Testis (tissue), 3 donors: ENCODE measurements around the gene NGB. TPM values are rescaled to one million over a fixed set of nuclear protein-coding genes. Genes with fewer than 3 reads are reported as not detected.

Experiments used
- DNase-seq: peaks from one replicate; pipeline ENCODE4 v3.0.0-alpha.2; 2019
- H3K27ac ChIP-seq, 2 donors: fragments of 200-600 bp; sonication (generic); one replicate each; pipeline ENCODE4 v1.5.1; 2019
- H3K27me3 ChIP-seq: fragments of 200-600 bp; sonication (generic); one replicate; pipeline ENCODE4 v1.5.1; 2019
- H3K36me3 ChIP-seq: fragments of 200-600 bp; sonication (generic); one replicate; pipeline ENCODE4 v1.5.1; 2017; ENCODE audit warnings: low read depth; ENCODE audit errors: missing control alignments
- H3K4me1 ChIP-seq: fragments of 200-600 bp; sonication (generic); one replicate; pipeline ENCODE4 v1.5.1; 2019
- H3K4me3 ChIP-seq, 2 donors: fragments of 200-600 bp; sonication (generic); one replicate each; pipeline ENCODE4 v1.5.1; 2017 to 2019
- H3K9me3 ChIP-seq: fragments of 200-600 bp; sonication (generic); one replicate; pipeline ENCODE4 v1.5.1; 2017
- POLR2A ChIP-seq: fragments of 450-650 bp; IDR thresholded peaks from one replicate; pipeline ENCODE4 v1.6.1; 2017; ENCODE audit warnings: antibody characterized with exemption, mild to moderate bottlenecking, moderate library complexity
- WGBS, 2 donors: methylation state at CpG; one replicate each; pipeline ENCODE4 v1.1.5; 2018; 5-methylcytosine and 5-hydroxymethylcytosine counted together
- intact Hi-C: fragments of 100-400 bp; cut with DNase I; formaldehyde crosslinking; loops from one replicate; pipeline ENCODE4 v1.15.1; 2023; ENCODE audit warnings: low total_unique reads
- polyA plus RNA-seq: library from polyadenylated mRNA; stranded (reverse); fragments of 350-450 nt; fragmentation: Illumina TruSeq; extraction: RNeasy Lipid Tissue Mini Kit (QIAGEN cat#74804); gene quantifications from one replicate; pipeline ENCODE4 v1.2.3, GENCODE V29; 2014; ENCODE audit warnings: low read depth, low replicate concordance; ENCODE audit not compliant: insufficient read depth
- total RNA-seq, 2 donors: library from RNA; depleted of rRNA; stranded (reverse); fragments of >200 nt; gene quantifications; one replicate each; pipeline ENCODE4 v1.2.3, GENCODE V29; 2016
- TF ChIP-seq, protein P1 (sequence below), 3 experiments: fragments of 450-650 bp in 2 of 3; fragments of 200-600 bp in 1 of 3; sonication (generic) in 1 of 3; IDR thresholded peaks; one replicate each; pipeline ENCODE4 v1.5.1; 2016 to 2019; ENCODE audit warnings: antibody characterized with exemption in 3 of 3, mild to moderate bottlenecking in 2 of 3, moderate library complexity in 1 of 3

Gene NGB
- total and polyA plus RNA-seq, 3 donors from 2014 or later: 0.76 to 1.3 (median 1.1) TPM

DNA sequence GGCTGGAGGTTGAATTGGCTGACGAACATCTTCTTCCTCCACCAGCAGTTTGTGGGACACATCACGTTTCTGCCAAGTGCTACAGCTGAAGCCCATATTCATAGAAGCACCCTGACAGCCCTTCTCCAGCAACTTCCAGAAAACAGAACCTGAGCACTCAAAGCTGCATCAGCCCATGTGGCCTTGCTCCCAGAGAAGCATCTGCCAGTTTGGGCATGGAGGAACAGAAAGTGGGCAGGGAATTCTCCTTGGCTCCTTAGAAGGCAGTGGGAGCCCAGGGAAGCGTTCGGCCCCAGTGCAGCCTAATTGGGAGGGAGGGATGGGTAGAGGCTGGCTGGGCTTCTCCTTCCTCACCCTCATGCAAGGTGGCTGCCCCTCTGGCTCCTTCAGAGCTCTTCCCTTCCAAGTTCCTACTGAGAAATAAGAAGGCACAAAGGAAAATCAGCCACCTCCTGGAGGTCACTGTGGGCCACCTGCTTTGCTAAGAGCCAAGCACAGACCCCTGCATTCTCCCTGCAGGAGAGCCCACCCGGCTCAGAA is 4.1 kb upstream of the NGB start:
- intact Hi-C loops: no loop called here
- 71 to 74% methylated on average over 5 of the region's 5 CpGs for WGBS, 2 donors
- Histone ChIP-seq H3K36me3 (no peaks in the 10 kb centered on the region), H3K27ac (no peak overlapping the region), H3K4me3 (no peak overlapping the region), H3K4me1 (no peaks in the 10 kb centered on the region), H3K9me3 (no peaks in the 10 kb centered on the region), H3K27me3 (no peaks in the 10 kb centered on the region)
- TF ChIP-seq POLR2A: no peak
- TF ChIP-seq, protein P1, sequence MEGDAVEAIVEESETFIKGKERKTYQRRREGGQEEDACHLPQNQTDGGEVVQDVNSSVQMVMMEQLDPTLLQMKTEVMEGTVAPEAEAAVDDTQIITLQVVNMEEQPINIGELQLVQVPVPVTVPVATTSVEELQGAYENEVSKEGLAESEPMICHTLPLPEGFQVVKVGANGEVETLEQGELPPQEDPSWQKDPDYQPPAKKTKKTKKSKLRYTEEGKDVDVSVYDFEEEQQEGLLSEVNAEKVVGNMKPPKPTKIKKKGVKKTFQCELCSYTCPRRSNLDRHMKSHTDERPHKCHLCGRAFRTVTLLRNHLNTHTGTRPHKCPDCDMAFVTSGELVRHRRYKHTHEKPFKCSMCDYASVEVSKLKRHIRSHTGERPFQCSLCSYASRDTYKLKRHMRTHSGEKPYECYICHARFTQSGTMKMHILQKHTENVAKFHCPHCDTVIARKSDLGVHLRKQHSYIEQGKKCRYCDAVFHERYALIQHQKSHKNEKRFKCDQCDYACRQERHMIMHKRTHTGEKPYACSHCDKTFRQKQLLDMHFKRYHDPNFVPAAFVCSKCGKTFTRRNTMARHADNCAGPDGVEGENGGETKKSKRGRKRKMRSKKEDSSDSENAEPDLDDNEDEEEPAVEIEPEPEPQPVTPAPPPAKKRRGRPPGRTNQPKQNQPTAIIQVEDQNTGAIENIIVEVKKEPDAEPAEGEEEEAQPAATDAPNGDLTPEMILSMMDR (IDR thresholded peaks at IDR 0.05): no peak
- no peak for DNase-seq

DNA sequence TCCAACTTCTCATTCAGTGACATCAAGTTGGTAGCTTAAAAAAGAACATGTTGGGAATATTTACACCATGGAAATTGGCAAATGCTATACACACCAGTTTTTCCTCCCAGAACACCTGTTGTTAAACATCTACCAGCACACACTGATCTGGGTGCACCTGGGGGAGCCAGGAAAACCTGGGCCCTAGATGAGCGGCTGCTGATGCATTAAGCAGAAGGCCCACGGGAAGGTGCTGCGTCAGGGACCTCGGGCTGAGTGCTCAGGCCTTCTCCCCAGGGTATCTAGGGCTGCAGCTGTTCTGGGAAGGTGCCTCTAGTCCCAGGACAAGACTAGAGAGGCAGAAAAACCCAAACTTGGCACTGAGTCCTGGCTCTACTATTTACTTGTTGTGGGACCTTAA is 2.8 kb upstream of the NGB start:
- Histone ChIP-seq H3K9me3 (no peaks in the 10 kb centered on the region), H3K4me1 (no peaks in the 10 kb centered on the region), H3K27ac (no peak overlapping the region), H3K36me3 (no peaks in the 10 kb centered on the region), H3K27me3 (no peaks in the 10 kb centered on the region), H3K4me3 (no peak overlapping the region)
- DNase-seq: no peak
- intact Hi-C loops: no loop called here
- 95 to 98% methylated on average over 4 of the region's 4 CpGs for WGBS, 2 donors
- TF ChIP-seq POLR2A: no peak
- TF ChIP-seq, protein P1 (IDR thresholded peaks at IDR 0.05): no peak

DNA sequence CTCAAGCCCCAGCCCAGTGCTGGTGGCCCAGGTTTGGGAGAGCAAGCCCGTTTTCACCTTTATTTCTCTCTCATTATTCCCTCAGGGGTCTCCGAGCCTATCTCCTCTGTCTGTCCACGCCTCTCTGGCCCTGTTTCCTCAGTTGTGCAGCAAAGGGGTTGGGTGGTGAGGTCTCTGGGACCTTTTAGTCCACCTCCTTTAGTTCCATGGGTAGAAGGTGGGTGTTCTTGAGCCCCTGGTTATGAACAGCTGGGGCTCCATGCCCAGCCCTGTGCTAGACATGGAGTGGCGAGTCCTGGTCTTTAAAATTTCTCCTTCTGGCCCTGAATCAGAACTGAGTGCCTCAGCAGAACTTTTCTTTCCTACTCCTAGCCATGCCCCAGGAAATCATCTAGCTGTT is 1.3 kb upstream of the NGB start:
- intact Hi-C loops: no loop called here
- Histone ChIP-seq H3K9me3 (no peaks in the 10 kb centered on the region), H3K4me1 (no peaks in the 10 kb centered on the region), H3K27ac (no peak overlapping the region), H3K36me3 (no peaks in the 10 kb centered on the region), H3K27me3 (no peaks in the 10 kb centered on the region), H3K4me3 (no peak overlapping the region)
- no peak for DNase-seq
- TF ChIP-seq, protein P1 (IDR thresholded peaks at IDR 0.05): no peak
- no peak for TF ChIP-seq POLR2A
- 84% methylated on average over 4 of the region's 4 CpGs for WGBS, 2 donors

DNA sequence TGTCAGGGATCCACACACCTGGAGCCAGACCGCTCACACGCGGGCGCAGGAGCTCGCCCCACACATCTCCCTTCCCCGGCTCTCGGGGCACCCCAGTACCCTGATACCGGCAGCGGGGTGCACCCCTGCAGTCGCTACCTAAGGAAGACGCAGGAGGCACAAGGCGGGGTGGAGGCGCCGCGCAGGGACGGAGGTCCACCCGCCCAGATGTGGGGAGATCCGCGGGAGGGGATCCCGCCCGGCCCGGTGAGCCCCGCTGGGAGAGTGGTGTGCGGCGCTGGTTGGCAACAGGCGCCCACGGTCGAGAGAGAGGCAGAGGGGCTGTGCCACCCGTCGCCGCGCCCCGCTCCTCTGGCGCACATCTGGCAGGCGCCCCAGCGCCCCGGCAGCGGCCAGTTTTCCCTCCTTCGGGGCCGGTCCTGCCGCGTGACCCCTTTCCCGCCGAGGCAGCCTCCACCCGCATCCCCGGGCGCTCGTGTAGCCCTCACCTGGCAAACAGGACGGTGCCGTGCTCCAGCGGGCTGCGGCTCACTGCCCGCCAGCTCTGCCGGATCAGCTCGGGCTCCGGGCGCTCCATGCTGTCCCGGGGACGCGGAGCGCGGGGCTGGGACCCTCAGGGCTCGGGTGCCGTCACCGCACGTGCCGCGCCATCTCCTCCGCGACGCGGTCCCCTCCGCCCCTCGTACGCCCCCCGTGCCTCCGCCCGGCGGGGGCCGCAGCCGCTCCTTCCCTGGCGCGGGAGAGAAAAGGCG is 469 bp downstream of the NGB start:
- no peaks in the 10 kb centered on the region for H3K4me1 ChIP-seq
- no peak for DNase-seq
- TF ChIP-seq, protein P1 (IDR thresholded peaks at IDR 0.05): no peak
- TF ChIP-seq POLR2A: no peak
- no peak overlapping the region for H3K27ac ChIP-seq
- H3K9me3 ChIP-seq: no peaks in the 10 kb centered on the region
- H3K36me3 ChIP-seq: no peaks in the 10 kb centered on the region
- WGBS, 2 donors: 0% methylated on average over 21 of the region's 84 CpGs; no CpG with 5 or more reads in 1 of the 2 donors
- intact Hi-C loops: no loop called here
- no peaks in the 10 kb centered on the region for H3K27me3 ChIP-seq
- H3K4me3 ChIP-seq: peak overlapping the region; percentile 15 to 35
